ENCODE data around the gene CCDC195. TPM values are rescaled to one million over a fixed set of nuclear protein-coding genes. Genes with fewer than 3 reads are reported as not detected.
"Not testable (repeated sequence)": the region's sequence is repeated elsewhere in the genome, so short reads cannot be mapped to it uniquely, and the experiment has no call there.

The CCDC195 gene
- total RNA-seq, 1 donor = not detected

- Histone ChIP-seq H3K4me3 (ENCODE audit: insufficient read depth, low read length) (no peak overlapping the region), H4K20me1 (ENCODE audit: insufficient read depth, low read length) (no peaks in the 10 kb centered on the region), H3K4me2 (ENCODE audit: insufficient read depth, low read length) (no peak overlapping the region), H2AFZ (ENCODE audit: low read length) (no peak overlapping the region), H3K27ac (ENCODE audit: low read depth, low read length) (no peak overlapping the region), H3K27me3 (ENCODE audit: insufficient read depth, low read length) (no peaks in the 10 kb centered on the region), H3K79me2 (ENCODE audit: insufficient read depth, low read length) (no peaks in the 10 kb centered on the region), H3K4me1 (ENCODE audit: insufficient read depth, low read length) (no peaks in the 10 kb centered on the region), H3K36me3 (ENCODE audit: insufficient read depth, low read length) (no peaks in the 10 kb centered on the region), H3K9me3 (ENCODE audit: low read depth, low read length) (no peaks in the 10 kb centered on the region)
- TF ChIP-seq, protein P1, sequence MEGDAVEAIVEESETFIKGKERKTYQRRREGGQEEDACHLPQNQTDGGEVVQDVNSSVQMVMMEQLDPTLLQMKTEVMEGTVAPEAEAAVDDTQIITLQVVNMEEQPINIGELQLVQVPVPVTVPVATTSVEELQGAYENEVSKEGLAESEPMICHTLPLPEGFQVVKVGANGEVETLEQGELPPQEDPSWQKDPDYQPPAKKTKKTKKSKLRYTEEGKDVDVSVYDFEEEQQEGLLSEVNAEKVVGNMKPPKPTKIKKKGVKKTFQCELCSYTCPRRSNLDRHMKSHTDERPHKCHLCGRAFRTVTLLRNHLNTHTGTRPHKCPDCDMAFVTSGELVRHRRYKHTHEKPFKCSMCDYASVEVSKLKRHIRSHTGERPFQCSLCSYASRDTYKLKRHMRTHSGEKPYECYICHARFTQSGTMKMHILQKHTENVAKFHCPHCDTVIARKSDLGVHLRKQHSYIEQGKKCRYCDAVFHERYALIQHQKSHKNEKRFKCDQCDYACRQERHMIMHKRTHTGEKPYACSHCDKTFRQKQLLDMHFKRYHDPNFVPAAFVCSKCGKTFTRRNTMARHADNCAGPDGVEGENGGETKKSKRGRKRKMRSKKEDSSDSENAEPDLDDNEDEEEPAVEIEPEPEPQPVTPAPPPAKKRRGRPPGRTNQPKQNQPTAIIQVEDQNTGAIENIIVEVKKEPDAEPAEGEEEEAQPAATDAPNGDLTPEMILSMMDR (IDR thresholded peaks at IDR 0.05; ENCODE audit: extremely low read depth, low read depth, low read length) = no peak
- no peak for DNase-seq (ENCODE audit: insufficient read length, low spot score, missing footprints)
Observed at GRCh38 chr2:224666951-224667553, 49.1 kb downstream of the CCDC195 start.

GRCh38 chr2:224663322-224663721, 52.8 kb downstream of the CCDC195 start:
- H3K4me1 ChIP-seq (ENCODE audit: insufficient read depth, low read length); H3K79me2 ChIP-seq (ENCODE audit: insufficient read depth, low read length); H2AFZ ChIP-seq (ENCODE audit: low read length); H4K20me1 ChIP-seq (ENCODE audit: insufficient read depth, low read length); H3K9me3 ChIP-seq (ENCODE audit: low read depth, low read length); DNase-seq (ENCODE audit: insufficient read length, low spot score, missing footprints); H3K27me3 ChIP-seq (ENCODE audit: insufficient read depth, low read length); H3K4me3 ChIP-seq (ENCODE audit: insufficient read depth, low read length); H3K27ac ChIP-seq (ENCODE audit: low read depth, low read length); H3K4me2 ChIP-seq (ENCODE audit: insufficient read depth, low read length); H3K36me3 ChIP-seq (ENCODE audit: insufficient read depth, low read length): not testable (repeated sequence)

DNA sequence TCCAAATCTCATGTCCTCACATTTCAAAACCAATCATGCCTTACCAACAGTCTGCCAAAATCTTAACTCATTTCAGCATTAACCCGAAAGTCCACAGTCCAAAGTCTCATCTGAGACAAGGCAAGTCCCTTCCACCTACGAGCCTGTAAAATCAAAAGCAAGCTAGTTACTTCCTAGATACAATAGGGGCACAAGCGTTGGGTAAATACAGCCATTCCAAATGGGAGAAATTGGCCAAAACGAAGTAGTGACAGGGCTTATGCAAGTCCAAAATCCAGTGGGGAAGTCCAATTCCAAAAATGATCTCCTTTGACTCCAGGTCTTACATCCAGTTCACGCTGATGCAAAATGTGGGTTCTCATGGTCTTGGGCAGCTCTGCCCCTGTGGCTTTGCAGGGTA, 54.5 kb downstream of the CCDC195 start:
- H3K4me1 ChIP-seq (ENCODE audit: insufficient read depth, low read length); H2AFZ ChIP-seq (ENCODE audit: low read length); H3K9me3 ChIP-seq (ENCODE audit: low read depth, low read length); H3K79me2 ChIP-seq (ENCODE audit: insufficient read depth, low read length); H3K4me3 ChIP-seq (ENCODE audit: insufficient read depth, low read length); DNase-seq (ENCODE audit: insufficient read length, low spot score, missing footprints); H3K27me3 ChIP-seq (ENCODE audit: insufficient read depth, low read length); H4K20me1 ChIP-seq (ENCODE audit: insufficient read depth, low read length); H3K27ac ChIP-seq (ENCODE audit: low read depth, low read length); H3K4me2 ChIP-seq (ENCODE audit: insufficient read depth, low read length); H3K36me3 ChIP-seq (ENCODE audit: insufficient read depth, low read length): not testable (repeated sequence)

GRCh38 chr2:224659714-224660113, 56.5 kb downstream of the CCDC195 start:
- DNase-seq (ENCODE audit: insufficient read length, low spot score, missing footprints) = no peak
- TF ChIP-seq, protein P1 (IDR thresholded peaks at IDR 0.05; ENCODE audit: extremely low read depth, low read depth, low read length) = no peak
- Histone ChIP-seq H3K4me2 (ENCODE audit: insufficient read depth, low read length) (peak overlapping the region; percentile 36), H2AFZ (ENCODE audit: low read length) (peak overlapping the region; percentile 47), H3K79me2 (ENCODE audit: insufficient read depth, low read length) (no peaks in the 10 kb centered on the region), H3K27me3 (ENCODE audit: insufficient read depth, low read length) (no peaks in the 10 kb centered on the region), H3K27ac (ENCODE audit: low read depth, low read length) (no peak overlapping the region), H3K9me3 (ENCODE audit: low read depth, low read length) (no peaks in the 10 kb centered on the region), H3K4me3 (ENCODE audit: insufficient read depth, low read length) (no peak overlapping the region), H4K20me1 (ENCODE audit: insufficient read depth, low read length) (no peaks in the 10 kb centered on the region), H3K4me1 (ENCODE audit: insufficient read depth, low read length) (peaks cover 4% of the 10 kb centered on the region), H3K36me3 (ENCODE audit: insufficient read depth, low read length) (no peaks in the 10 kb centered on the region)

- H3K4me3 ChIP-seq (ENCODE audit: insufficient read depth, low read length) = no peak overlapping the region
- H3K27ac ChIP-seq (ENCODE audit: low read depth, low read length) = no peak overlapping the region
- peak overlapping the region; percentile 29 for H2AFZ ChIP-seq (ENCODE audit: low read length)
- no peaks in the 10 kb centered on the region for H3K36me3 ChIP-seq (ENCODE audit: insufficient read depth, low read length)
- no peaks in the 10 kb centered on the region for H3K79me2 ChIP-seq (ENCODE audit: insufficient read depth, low read length)
- no peaks in the 10 kb centered on the region for H3K27me3 ChIP-seq (ENCODE audit: insufficient read depth, low read length)
- peak; percentile 58 for DNase-seq (ENCODE audit: insufficient read length, low spot score, missing footprints)
- H3K4me2 ChIP-seq (ENCODE audit: insufficient read depth, low read length) = no peak overlapping the region
- peaks cover 4% of the 10 kb centered on the region for H3K4me1 ChIP-seq (ENCODE audit: insufficient read depth, low read length)
- H3K9me3 ChIP-seq (ENCODE audit: low read depth, low read length) = no peaks in the 10 kb centered on the region
- no peaks in the 10 kb centered on the region for H4K20me1 ChIP-seq (ENCODE audit: insufficient read depth, low read length)
- TF ChIP-seq, protein P1 (IDR thresholded peaks at IDR 0.05; ENCODE audit: extremely low read depth, low read depth, low read length) = no peak
Observed at GRCh38 chr2:224658780-224659405, 57.3 kb downstream of the CCDC195 start.
